GM23338 (cell line): ENCODE measurements around the gene TAF4. TPM values are rescaled to one million over a fixed set of nuclear protein-coding genes. Genes with fewer than 3 reads are reported as not detected.

Source experiments
- ATAC-seq: fragments of 200-7000 bp; cut with Tn5 transposase; 3 replicates; pipeline ENCODE4 v1.9.1; 2020
- DNase-seq: peaks from one replicate; pipeline ENCODE4 v3.0.0-alpha.2; 2015; ENCODE audit warnings: low spot score
- H2AFZ ChIP-seq: fragments of 200-600 bp; sonication (generic); 2 replicates; pipeline ENCODE4 v1.8.0; 2016; ENCODE audit warnings: antibody characterized with exemption, mild to moderate bottlenecking, moderate library complexity
- H3F3A ChIP-seq: fragments of 200-600 bp; sonication (generic); replicated peaks from 2 replicates; pipeline ENCODE4 v1.8.0; 2017; ENCODE audit warnings: antibody characterized with exemption, mixed run types, low read depth
- H3K27ac ChIP-seq: fragments of 200-600 bp; sonication (generic); 2 replicates; pipeline ENCODE4 v1.6.1; 2016; ENCODE audit warnings: low read depth
- H3K27me3 ChIP-seq: fragments of 200-600 bp; sonication (generic); 2 replicates; pipeline ENCODE4 v1.8.0; 2016; ENCODE audit warnings: mild to moderate bottlenecking, mixed run types, moderate library complexity; ENCODE audit not compliant: insufficient read depth
- H3K36me3 ChIP-seq: fragments of 200-600 bp; sonication (generic); 2 replicates; pipeline ENCODE4 v1.8.0; 2016; ENCODE audit warnings: mild to moderate bottlenecking; ENCODE audit not compliant: insufficient read depth
- H3K4me1 ChIP-seq: fragments of 200-600 bp; sonication (generic); 2 replicates; pipeline ENCODE4 v1.8.0; 2016; ENCODE audit warnings: mild to moderate bottlenecking, moderate library complexity; ENCODE audit not compliant: insufficient read depth
- H3K4me2 ChIP-seq: fragments of 200-600 bp; sonication (generic); 2 replicates; pipeline ENCODE4 v1.7.1; 2017; ENCODE audit warnings: mixed run types
- H3K4me3 ChIP-seq: fragments of 200-600 bp; sonication (generic); 2 replicates; pipeline ENCODE4 v1.6.1; 2016; ENCODE audit warnings: mixed run types
- H3K79me2 ChIP-seq: fragments of 200-600 bp; sonication (generic); replicated peaks from 2 replicates; pipeline ENCODE4 v1.8.0; 2017; ENCODE audit warnings: mild to moderate bottlenecking; ENCODE audit not compliant: insufficient read depth
- H3K9me2 ChIP-seq: fragments of 200-600 bp; sonication (generic); 2 replicates; pipeline ENCODE4 v1.8.0; 2017; ENCODE audit not compliant: insufficient read depth
- H4K20me1 ChIP-seq: fragments of 200-600 bp; sonication (generic); replicated peaks from 2 replicates; pipeline ENCODE4 v1.8.0; 2017; ENCODE audit warnings: mild to moderate bottlenecking; ENCODE audit not compliant: insufficient read depth
- H3K27ac Mint-ChIP-seq: 2 replicates; pipeline ENCODE4 v1.8.0; 2020; ENCODE audit warnings: inconsistent platforms, mild to moderate bottlenecking, moderate library complexity, mixed read lengths
- H3K27me3 Mint-ChIP-seq: 3 replicates; pipeline ENCODE4 v1.8.0; 2022; ENCODE audit warnings: low read depth, mild to moderate bottlenecking, moderate library complexity, mixed read lengths, inconsistent platforms; ENCODE audit not compliant: insufficient read depth, poor library complexity
- H3K36me3 Mint-ChIP-seq: 3 replicates; pipeline ENCODE4 v1.8.0; 2021; ENCODE audit warnings: low read depth, mild to moderate bottlenecking, inconsistent platforms, moderate library complexity, mixed read lengths
- H3K4me1 Mint-ChIP-seq: 3 replicates; pipeline ENCODE4 v1.8.0; 2020; ENCODE audit warnings: mild to moderate bottlenecking, inconsistent platforms, mixed read lengths
- H3K4me3 Mint-ChIP-seq: 3 replicates; pipeline ENCODE4 v1.8.0; 2021; ENCODE audit warnings: moderate library complexity, mild to moderate bottlenecking, inconsistent platforms, mixed read lengths
- H3K9me3 Mint-ChIP-seq: 3 replicates; pipeline ENCODE4 v1.8.0; 2020; ENCODE audit warnings: moderate library complexity, mild to moderate bottlenecking, inconsistent platforms, mixed read lengths
- CREB1 ChIP-seq: fragments of 250-450 bp; sonication (Bioruptor Pico); IDR thresholded peaks from 2 replicates; pipeline ENCODE4 v1.5.0; 2020; ENCODE audit warnings: low read depth, mild to moderate bottlenecking, moderate library complexity
- EZH2 ChIP-seq: fragments of 200-600 bp; sonication (generic); IDR thresholded peaks from one replicate; pipeline ENCODE4 v1.8.0; 2017; ENCODE audit warnings: antibody characterized with exemption, mild to moderate bottlenecking, low read depth; ENCODE audit not compliant: unreplicated experiment
- EZH2phosphoT487 ChIP-seq: fragments of 200-600 bp; sonication (generic); IDR thresholded peaks from one replicate; pipeline ENCODE4 v1.8.1; 2018; ENCODE audit warnings: antibody characterized with exemption; ENCODE audit not compliant: unreplicated experiment
- JUNB ChIP-seq: IDR thresholded peaks from one replicate; pipeline ENCODE4 v1.6.1; 2016; ENCODE audit warnings: antibody characterized with exemption; ENCODE audit not compliant: unreplicated experiment
- NANOG ChIP-seq: IDR thresholded peaks from 2 replicates; pipeline ENCODE4 v1.6.1; 2016; ENCODE audit warnings: antibody characterized with exemption, borderline replicate concordance
- POLR2AphosphoS5 ChIP-seq: IDR thresholded peaks from 2 replicates; pipeline ENCODE4 v1.6.1; 2016; ENCODE audit warnings: antibody characterized with exemption, low read depth
- STAT1 ChIP-seq: IDR thresholded peaks from one replicate; pipeline ENCODE4 v1.6.1; 2016; ENCODE audit warnings: antibody characterized with exemption; ENCODE audit not compliant: unreplicated experiment
- ZNF114 ChIP-seq: fragments of 250-450 bp; sonication (Bioruptor Pico); IDR thresholded peaks from 2 replicates; pipeline ENCODE4 v1.5.0; 2020; ENCODE audit warnings: mild to moderate bottlenecking, moderate library complexity
- ZNF331 ChIP-seq: fragments of 250-450 bp; sonication (Bioruptor Pico); IDR thresholded peaks from 2 replicates; pipeline ENCODE4 v1.5.0; 2020; ENCODE audit warnings: low read depth, mild to moderate bottlenecking, moderate library complexity
- polyA plus RNA-seq: library from polyadenylated mRNA; unstranded; fragments of >200 nt; fragmentation: Nextera tagmentation; extraction: Ambion mirVana; gene quantifications from 2 replicates; pipeline ENCODE4 v1.2.1, GENCODE V29; 2016
- total RNA-seq: library from RNA; depleted of rRNA; stranded (reverse); fragments of >200 nt; shearing (Covaris generic); gene quantifications from 2 replicates; pipeline ENCODE4 v1.2.3, GENCODE V29; 2014
- TF ChIP-seq, protein P1 (sequence below), 2 experiments: fragments of 200-600 bp in 1 of 2; sonication (generic) in 1 of 2; conservative IDR thresholded peaks; 2 replicates each; pipeline versions ENCODE4 v1.5.1 to v1.6.1; 2016 to 2017; ENCODE audit warnings: antibody characterized with exemption in 2 of 2, low read depth in 2 of 2, mild to moderate bottlenecking in 2 of 2, moderate library complexity in 1 of 2
- TF ChIP-seq, protein P2 (sequence below): IDR thresholded peaks from one replicate; pipeline ENCODE4 v1.6.1; 2018; ENCODE audit warnings: antibody characterized with exemption; ENCODE audit not compliant: unreplicated experiment
- TF ChIP-seq, protein P3 (sequence below): IDR thresholded peaks from 2 replicates; pipeline ENCODE4 v1.6.1; 2016; ENCODE audit warnings: antibody characterized with exemption
- TF ChIP-seq, protein P4 (sequence below): fragments of 250-450 bp; sonication (Bioruptor Pico); IDR thresholded peaks from 2 replicates; pipeline ENCODE4 v1.5.0; 2020; ENCODE audit warnings: mild to moderate bottlenecking, moderate library complexity

TAF4 gene
- total and polyA plus RNA-seq, 2 experiments from 2014 or later: 7.2 to 60.0 TPM

DNA sequence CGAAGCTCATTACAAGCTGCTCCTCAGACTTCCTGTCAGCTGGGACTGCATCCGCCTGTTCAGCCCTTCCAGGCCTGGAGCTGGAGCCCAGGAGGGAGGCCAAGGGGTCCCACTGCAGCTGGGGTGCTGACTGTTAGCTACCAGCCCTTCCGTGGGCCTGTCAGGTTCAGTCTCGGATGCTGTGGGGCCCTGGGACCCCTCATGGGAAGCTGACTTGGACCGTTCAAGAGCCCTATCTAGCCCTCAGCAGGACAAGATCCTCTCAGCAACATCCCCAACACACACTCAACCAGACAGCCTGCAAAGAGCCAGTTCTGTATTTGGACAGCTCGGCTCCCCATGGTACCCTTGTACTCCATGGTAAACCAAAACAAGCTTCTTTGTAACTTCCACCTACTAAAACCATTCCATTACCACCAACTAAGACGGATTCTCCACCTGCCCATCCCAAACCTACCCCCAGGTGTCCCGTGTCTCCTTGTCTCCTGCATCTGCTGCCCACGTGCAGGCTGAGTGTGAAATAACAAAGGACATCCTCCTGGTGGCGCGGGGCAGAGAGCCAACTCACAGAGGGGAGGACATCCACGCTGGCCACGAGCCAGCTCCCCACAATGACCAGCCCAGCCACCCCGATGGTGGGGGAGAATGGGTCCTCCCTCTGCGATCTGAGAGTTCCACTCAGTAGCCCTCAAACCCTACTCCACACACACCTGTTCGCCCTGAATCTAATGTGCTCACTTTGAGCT, 111.2 kb downstream of the TAF4 start:
- H3K27ac ChIP-seq: no peak overlapping the region
- no peak overlapping the region for H3K4me3 ChIP-seq

More for the DNA sequence above, 111.2 kb downstream of the TAF4 start:
- H3F3A ChIP-seq: no peaks in the 10 kb centered on the region
- no peak for ATAC-seq
- H3K27ac Mint-ChIP-seq: no peak overlapping the region
- TF ChIP-seq EZH2phosphoT487 (no peak), CREB1 (CRISPR knock-in tag) (no peak), EZH2 (no peak), JUNB (no peak), ZNF331 (no peak), NANOG (no peak), ZNF114 (CRISPR knock-in tag) (no peak), STAT1 (no peak), POLR2AphosphoS5 (no peak)
- TF ChIP-seq, protein P1, sequence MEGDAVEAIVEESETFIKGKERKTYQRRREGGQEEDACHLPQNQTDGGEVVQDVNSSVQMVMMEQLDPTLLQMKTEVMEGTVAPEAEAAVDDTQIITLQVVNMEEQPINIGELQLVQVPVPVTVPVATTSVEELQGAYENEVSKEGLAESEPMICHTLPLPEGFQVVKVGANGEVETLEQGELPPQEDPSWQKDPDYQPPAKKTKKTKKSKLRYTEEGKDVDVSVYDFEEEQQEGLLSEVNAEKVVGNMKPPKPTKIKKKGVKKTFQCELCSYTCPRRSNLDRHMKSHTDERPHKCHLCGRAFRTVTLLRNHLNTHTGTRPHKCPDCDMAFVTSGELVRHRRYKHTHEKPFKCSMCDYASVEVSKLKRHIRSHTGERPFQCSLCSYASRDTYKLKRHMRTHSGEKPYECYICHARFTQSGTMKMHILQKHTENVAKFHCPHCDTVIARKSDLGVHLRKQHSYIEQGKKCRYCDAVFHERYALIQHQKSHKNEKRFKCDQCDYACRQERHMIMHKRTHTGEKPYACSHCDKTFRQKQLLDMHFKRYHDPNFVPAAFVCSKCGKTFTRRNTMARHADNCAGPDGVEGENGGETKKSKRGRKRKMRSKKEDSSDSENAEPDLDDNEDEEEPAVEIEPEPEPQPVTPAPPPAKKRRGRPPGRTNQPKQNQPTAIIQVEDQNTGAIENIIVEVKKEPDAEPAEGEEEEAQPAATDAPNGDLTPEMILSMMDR (conservative IDR thresholded peaks at IDR 0.05; ENCODE audit: low read depth in 2 of 2): no peak
- TF ChIP-seq, protein P2, sequence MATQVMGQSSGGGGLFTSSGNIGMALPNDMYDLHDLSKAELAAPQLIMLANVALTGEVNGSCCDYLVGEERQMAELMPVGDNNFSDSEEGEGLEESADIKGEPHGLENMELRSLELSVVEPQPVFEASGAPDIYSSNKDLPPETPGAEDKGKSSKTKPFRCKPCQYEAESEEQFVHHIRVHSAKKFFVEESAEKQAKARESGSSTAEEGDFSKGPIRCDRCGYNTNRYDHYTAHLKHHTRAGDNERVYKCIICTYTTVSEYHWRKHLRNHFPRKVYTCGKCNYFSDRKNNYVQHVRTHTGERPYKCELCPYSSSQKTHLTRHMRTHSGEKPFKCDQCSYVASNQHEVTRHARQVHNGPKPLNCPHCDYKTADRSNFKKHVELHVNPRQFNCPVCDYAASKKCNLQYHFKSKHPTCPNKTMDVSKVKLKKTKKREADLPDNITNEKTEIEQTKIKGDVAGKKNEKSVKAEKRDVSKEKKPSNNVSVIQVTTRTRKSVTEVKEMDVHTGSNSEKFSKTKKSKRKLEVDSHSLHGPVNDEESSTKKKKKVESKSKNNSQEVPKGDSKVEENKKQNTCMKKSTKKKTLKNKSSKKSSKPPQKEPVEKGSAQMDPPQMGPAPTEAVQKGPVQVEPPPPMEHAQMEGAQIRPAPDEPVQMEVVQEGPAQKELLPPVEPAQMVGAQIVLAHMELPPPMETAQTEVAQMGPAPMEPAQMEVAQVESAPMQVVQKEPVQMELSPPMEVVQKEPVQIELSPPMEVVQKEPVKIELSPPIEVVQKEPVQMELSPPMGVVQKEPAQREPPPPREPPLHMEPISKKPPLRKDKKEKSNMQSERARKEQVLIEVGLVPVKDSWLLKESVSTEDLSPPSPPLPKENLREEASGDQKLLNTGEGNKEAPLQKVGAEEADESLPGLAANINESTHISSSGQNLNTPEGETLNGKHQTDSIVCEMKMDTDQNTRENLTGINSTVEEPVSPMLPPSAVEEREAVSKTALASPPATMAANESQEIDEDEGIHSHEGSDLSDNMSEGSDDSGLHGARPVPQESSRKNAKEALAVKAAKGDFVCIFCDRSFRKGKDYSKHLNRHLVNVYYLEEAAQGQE: no peak
- TF ChIP-seq, protein P3, sequence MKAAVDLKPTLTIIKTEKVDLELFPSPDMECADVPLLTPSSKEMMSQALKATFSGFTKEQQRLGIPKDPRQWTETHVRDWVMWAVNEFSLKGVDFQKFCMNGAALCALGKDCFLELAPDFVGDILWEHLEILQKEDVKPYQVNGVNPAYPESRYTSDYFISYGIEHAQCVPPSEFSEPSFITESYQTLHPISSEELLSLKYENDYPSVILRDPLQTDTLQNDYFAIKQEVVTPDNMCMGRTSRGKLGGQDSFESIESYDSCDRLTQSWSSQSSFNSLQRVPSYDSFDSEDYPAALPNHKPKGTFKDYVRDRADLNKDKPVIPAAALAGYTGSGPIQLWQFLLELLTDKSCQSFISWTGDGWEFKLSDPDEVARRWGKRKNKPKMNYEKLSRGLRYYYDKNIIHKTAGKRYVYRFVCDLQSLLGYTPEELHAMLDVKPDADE: no peak
- TF ChIP-seq, protein P4, sequence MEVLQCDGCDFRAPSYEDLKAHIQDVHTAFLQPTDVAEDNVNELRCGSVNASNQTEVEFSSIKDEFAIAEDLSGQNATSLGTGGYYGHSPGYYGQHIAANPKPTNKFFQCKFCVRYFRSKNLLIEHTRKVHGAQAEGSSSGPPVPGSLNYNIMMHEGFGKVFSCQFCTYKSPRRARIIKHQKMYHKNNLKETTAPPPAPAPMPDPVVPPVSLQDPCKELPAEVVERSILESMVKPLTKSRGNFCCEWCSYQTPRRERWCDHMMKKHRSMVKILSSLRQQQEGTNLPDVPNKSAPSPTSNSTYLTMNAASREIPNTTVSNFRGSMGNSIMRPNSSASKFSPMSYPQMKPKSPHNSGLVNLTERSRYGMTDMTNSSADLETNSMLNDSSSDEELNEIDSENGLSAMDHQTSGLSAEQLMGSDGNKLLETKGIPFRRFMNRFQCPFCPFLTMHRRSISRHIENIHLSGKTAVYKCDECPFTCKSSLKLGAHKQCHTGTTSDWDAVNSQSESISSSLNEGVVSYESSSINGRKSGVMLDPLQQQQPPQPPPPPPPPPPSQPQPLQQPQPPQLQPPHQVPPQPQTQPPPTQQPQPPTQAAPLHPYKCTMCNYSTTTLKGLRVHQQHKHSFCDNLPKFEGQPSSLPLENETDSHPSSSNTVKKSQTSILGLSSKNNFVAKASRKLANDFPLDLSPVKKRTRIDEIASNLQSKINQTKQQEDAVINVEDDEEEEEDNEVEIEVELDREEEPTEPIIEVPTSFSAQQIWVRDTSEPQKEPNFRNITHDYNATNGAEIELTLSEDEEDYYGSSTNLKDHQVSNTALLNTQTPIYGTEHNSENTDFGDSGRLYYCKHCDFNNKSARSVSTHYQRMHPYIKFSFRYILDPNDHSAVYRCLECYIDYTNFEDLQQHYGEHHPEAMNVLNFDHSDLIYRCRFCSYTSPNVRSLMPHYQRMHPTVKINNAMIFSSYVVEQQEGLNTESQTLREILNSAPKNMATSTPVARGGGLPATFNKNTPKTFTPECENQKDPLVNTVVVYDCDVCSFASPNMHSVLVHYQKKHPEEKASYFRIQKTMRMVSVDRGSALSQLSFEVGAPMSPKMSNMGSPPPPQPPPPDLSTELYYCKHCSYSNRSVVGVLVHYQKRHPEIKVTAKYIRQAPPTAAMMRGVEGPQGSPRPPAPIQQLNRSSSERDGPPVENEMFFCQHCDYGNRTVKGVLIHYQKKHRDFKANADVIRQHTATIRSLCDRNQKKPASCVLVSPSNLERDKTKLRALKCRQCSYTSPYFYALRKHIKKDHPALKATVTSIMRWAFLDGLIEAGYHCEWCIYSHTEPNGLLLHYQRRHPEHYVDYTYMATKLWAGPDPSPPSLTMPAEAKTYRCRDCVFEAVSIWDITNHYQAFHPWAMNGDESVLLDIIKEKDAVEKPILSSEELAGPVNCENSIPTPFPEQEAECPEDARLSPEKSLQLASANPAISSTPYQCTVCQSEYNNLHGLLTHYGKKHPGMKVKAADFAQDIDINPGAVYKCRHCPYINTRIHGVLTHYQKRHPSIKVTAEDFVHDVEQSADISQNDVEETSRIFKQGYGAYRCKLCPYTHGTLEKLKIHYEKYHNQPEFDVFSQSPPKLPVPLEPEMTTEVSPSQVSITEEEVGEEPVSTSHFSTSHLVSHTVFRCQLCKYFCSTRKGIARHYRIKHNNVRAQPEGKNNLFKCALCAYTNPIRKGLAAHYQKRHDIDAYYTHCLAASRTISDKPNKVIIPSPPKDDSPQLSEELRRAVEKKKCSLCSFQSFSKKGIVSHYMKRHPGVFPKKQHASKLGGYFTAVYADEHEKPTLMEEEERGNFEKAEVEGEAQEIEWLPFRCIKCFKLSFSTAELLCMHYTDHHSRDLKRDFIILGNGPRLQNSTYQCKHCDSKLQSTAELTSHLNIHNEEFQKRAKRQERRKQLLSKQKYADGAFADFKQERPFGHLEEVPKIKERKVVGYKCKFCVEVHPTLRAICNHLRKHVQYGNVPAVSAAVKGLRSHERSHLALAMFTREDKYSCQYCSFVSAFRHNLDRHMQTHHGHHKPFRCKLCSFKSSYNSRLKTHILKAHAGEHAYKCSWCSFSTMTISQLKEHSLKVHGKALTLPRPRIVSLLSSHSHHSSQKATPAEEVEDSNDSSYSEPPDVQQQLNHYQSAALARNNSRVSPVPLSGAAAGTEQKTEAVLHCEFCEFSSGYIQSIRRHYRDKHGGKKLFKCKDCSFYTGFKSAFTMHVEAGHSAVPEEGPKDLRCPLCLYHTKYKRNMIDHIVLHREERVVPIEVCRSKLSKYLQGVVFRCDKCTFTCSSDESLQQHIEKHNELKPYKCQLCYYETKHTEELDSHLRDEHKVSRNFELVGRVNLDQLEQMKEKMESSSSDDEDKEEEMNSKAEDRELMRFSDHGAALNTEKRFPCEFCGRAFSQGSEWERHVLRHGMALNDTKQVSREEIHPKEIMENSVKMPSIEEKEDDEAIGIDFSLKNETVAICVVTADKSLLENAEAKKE (CRISPR knock-in tag): no peak
- H3K79me2 ChIP-seq: no peaks in the 10 kb centered on the region
- H4K20me1 ChIP-seq: peaks cover 3% of the 10 kb centered on the region; the same call in 1 of the 2 replicates
- no peaks in the 10 kb centered on the region; the same call in 2 of the 3 replicates for H3K36me3 Mint-ChIP-seq
- no peaks in the 10 kb centered on the region; the same call in 2 of the 3 replicates for H3K9me3 Mint-ChIP-seq
- peaks cover 13% of the 10 kb centered on the region for H3K27me3 Mint-ChIP-seq
- no peak for DNase-seq
- no peaks in the 10 kb centered on the region for H3K36me3 ChIP-seq
- no peaks in the 10 kb centered on the region for H3K9me2 ChIP-seq
- no peak overlapping the region for H3K4me2 ChIP-seq
- no peak overlapping the region for H3K4me3 Mint-ChIP-seq
- no peak overlapping the region for H2AFZ ChIP-seq
- H3K27me3 ChIP-seq: no peaks in the 10 kb centered on the region
- H3K4me1 ChIP-seq: peaks cover 8% of the 10 kb centered on the region
- peaks cover 30% of the 10 kb centered on the region for H3K4me1 Mint-ChIP-seq
